Glomerular visceral epithelial cell (primary cell): ENCODE measurements around the gene SNORC.
"Not testable (repeated sequence)": the region's sequence is repeated elsewhere in the genome, so short reads cannot be mapped to it uniquely, and the experiment has no call there.

Source experiments
- DNase-seq: peaks from one replicate; pipeline ENCODE4 v3.0.0-alpha.2; 2016; ENCODE audit errors: extremely low spot score

SNORC gene

DNA sequence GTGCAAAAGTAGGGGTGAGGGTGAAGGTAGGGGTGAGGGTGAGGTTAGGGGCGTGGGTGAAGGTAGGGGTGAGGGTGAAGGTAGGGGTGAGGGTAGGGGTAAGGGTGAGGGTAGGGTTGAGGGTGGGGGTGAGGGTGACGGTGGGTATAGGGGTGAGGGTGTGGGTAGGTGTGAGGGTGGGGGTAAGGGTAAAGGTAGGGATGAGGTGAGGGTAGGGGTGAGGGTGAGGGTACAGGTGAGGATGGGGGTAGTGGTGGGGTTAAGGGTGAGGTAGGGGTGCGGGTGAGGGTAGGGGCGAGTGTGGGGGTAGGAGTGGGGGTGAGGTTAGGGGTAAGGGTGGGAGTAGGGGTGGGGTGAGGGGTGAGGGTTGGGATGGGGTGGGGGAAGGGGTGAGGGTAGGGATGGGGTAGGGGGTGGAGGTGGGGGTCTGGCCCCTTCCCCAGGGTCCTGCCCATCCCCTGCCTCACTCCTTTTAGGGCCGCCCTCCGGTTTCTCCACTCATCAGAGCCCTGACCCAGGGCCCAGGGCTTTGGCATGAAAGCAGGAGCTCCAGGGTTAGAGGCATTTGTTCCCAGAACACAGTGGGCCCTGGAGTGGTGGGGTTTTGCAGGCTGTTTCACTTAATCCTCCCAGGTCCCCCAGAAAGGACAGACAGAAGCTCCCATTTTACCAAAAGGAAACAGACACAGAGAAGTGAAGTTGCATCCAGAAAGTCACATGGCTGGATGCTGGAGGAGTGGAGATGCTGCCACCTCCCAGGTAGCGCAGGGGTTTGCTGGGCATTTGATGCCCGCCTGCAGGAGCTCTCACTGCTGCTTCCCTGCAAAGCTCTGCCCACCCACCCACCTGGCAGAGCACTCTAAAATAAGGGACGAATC lies 26.9 kb downstream of the SNORC start:
- no peak for DNase-seq

DNA sequence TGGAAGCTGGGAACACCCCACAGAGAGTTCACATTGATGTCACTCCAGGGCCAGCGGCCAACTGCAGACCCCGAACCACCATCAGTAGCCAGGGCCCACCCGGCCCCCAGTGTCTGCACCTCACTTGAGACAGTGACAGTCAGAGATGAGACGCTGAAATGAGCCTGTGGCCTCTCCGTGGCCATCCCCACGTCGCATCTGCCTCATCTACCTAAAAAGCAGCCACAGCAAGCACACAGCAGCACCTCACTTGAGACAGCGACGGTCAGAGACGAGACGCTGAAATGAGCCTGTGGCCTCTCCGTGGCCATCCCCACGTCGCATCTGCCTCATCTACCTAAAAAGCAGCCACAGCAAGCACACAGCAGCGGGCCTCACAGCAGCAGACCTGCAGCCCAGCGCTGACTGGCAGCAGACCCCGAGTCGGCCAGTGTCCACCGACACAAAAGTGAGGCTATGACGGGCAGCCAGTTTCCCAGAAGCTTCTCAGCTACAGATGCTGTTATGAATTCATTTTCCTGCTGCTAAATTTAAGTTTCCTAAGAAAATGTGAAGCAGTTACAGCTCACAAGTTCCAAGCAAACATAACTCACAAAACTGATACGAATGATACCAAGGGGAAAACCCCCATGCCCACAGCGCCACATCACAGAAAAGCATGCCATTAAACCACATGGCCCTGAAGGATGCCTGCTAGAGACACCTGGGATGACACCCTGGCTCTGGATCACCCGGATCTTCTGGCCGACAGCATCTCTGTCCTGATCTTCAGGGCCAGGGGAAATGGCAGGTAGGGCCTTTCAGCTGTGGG lies 27.7 kb downstream of the SNORC start:
- no peak for DNase-seq

DNA sequence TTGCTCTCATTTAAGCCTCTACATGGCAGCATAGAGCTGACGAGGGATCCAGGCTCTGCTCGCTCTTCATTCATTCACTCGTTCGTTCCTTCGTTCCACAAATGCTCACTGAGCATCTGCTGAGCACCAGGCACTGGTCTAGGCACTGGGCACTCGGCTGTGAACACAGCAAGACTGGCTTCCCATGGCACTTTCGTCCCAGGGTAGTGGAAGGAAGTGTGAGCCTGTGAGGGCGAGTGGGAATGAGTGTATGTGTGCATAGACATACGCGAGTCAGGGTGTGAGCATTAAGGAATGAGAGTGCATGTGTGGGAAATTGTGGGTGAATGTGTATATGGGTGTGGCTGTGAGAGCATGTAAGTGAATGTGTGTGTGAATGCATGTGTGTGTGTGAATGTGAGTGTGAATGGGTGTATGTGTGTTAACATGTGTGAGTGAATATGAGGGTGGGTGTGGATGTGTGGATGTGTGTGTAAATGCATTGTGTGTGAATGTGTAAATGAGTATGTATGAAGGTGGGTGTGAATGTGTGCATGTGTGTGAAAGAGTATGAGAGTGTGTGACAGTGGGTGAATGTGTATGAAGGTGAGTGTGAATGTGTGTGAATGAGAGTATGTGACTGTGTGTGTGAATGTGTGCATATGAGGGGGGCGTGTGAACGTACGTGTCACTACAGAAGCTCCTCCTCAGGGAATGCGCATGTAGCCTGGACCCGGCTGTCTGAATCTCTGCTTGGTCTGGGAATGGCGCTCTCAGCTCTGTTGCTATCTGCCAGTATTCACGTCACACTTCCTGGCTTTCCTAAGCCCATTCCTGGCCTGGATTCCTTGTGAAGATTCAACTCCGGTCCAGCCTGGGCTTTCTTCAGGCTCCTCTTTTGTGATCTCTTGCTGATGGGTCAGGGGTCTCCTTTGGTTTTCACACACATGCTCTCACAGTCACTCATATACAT lies 28.8 kb downstream of the SNORC start:
- no peak for DNase-seq

DNA sequence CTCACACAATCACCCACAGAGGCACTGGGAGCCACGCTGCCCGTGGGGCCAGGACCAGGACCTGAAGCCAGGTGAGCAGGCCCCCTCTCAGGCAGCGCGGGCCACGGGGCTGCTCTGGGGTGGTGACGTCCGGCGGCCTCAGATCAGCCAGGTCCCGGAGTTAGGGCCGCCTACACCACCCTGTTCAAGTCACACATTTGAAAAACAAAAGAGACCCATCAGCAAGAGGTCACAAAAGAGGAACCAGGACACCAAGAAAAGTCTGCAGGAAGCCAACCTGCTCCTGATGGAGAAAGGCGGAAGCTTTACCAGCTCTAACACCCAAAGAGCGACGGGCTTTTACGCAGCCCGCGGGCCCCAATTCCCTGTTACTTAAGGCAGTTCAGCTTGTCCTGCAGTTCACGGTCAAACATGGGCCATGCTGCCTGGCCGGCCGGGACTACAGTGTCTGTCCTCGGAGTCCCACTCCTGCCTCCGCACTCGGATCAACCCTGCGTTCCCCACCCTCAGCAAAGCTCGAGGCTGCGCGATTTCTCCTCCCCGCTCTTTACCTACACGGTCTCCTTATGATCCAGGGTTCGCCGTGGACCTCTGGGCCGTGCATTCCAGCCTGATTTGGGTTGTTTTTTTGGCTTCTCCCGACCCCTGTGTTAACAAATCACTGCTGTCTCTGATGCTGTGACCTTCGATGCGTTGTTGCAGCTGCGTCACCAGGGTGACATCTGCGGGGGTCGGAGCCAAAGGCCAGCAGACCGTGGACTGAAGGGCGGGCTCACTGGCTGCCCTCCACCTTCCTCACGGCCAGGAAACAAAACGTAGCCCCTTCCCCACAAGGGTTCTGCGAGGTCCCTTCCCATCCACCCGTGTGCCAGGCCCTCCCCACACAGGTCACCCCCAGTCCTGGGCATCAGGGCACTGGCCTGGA lies 31.0 kb downstream of the SNORC start:
- no peak for DNase-seq

DNA sequence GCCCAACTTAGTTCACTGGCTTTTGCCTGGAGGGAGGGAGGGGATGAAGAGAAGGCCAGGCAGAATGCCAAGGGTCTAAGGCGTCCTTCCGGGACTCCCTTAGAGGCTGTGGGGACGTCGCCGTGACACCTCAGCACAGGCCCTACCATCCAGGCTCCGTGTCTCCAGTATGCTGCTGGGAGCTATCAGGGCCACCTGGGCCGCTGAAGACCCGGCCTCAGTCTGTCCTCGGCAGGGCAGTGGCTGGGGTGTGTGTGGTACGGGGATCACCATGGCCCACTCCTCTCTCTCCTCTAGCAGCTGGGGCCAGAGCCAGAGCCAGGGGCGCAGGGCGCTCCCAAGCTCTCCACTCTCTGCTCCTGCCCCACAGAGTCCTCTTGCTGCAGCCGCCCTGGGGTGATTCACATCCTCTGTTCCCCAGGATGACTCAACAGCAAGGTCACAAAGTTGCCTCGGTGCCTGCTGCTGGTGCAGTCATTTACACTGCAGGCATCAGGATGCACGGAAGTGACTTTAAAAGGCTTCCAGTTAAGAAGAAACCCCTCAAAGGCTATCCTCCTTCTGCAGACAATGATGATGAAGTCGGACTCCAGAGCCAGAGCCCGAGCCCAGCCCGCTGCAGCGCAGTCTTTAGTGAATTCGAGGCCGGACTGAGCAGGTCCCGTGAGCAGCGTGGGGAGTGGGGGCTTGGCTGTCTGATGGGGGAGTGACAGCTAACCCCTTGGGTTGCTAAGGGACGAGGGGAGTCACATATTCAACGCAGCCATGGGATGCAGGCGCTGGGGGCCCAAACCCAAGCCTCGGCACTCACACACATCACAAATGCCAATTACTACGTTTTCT lies 31.9 kb downstream of the SNORC start:
- DNase-seq = peak; percentile 87

DNA sequence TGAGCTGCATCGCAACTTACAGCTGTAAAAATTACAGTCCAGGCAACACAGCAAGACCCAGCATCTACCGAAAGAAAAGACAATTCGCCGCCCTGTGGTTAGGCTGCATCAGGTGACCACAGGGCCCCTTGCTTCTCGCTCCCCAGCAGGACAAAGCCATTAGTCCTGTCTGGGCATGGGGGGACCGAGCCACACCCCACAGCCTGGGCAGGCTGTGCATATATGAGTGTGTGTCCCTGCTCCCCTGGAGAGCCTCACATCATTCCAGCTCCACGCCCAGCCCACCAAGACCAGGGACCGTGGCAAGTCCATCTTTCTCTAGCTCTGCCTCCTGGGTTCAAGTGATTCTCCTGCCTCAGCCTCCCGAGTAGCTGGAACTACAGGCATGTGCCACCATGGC lies 33.9 kb downstream of the SNORC start:
- DNase-seq = no peak

DNA sequence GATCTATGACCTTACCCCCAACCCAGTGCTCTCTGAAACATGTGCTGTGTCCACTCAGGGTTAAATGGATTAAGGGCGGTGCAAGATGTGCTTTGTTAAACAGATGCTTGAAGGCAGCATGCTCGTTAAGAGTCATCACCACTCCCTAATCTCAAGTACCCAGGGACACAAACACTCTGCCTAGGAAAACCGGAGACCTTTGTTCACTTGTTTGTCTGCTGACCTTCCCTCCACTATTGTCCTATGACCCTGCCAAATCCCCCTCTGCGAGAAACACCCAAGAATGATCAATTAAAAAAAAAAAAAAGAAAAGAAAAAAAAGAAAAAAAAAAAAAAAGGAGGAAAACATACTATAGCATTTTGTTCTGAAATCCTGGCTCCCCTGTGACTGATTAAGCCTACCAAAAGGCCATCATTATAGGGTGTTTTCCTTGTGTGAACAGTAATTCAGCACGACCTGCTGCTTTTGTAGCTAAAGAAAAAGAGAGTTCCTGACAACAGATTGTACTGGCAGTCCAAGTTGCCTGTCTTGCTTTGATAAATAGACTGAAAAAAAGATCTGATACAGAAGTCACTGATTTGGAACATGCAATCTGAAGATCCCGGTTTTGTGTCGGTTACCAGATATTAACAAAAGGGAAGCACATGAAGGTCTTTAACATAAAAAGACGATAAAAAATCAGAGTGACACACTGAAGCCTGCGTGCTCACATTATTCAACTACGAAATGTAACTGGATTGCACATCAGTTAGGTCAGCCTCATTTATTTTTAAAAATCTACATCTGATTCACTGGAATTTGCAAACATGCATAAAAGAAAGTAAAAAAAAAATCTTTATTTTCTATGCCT lies 37.0 kb downstream of the SNORC start:
- not testable (repeated sequence) for DNase-seq

- DNase-seq = not testable (repeated sequence)
Measured at GRCh38 chr2:232907718-232908085, 37.6 kb downstream of the SNORC start.

DNA sequence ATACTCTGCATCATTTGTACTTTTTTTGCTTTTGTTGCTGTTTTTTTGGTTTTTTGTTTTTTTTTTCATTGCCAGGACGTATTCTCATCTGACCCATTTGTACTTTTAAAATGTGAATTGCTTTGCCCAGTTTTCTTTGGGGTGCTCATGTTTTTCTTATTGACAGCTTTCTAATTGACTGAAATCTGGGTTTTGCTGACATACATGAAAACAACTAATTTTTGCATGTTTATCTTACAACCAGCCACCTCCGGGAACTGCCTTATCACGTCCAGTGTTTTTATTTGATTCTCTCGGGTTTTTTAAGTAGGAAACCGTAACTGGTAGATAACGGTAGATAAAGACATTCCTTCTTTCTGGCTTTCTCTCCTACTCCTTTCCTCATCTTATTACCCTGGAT lies 38.6 kb downstream of the SNORC start:
- no peak for DNase-seq

DNA sequence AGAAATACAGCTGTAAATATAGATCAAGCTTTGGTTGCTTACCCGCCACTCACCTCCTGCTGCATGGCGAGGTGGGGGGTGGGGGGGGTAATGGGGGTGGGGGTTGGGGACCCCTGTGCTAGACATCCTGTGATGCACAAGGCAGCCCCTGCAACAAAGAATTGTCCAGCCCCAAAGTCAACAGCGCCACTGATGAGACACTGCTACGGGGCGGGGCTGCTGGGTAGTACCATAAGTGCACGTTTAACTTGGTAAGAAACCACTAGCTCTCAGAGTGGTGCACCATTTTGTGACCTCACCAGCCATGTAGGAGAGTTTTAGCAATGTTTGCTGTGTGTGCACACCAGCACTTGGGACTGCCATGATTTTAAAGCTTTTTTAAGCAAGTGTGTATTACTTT lies 40.3 kb downstream of the SNORC start:
- DNase-seq = no peak

- no peak for DNase-seq
Measured at GRCh38 chr2:232911712-232912277, 41.7 kb downstream of the SNORC start.

DNA sequence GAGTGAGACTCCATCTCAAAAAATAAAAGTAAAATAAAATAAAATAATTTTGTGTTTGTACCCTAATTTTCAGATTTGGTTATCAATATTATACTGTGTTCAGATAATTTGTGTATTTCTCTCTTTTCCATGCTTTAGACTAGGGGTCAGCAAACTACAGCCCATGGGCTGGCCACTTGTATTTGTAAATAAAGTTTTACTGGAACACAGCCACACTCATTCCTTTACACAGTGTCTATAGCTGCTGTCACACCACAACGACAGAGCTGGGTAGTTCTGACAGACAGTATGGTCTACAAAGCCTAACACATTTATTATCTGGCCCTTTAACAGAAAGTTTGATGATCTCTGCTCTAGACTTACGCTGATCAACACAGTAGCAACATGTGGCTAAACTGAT lies 43.8 kb downstream of the SNORC start:
- no peak for DNase-seq

- no peak for DNase-seq
Measured at GRCh38 chr2:232919141-232919540, 49.1 kb downstream of the SNORC start.

GRCh38 chr2:232920055-232920454 lies 50.0 kb downstream of the SNORC start:
- DNase-seq = no peak

- no peak for DNase-seq
Measured at GRCh38 chr2:232920760-232921159, 50.7 kb downstream of the SNORC start.

- DNase-seq = no peak
Measured at GRCh38 chr2:232924433-232924832, 54.4 kb downstream of the SNORC start.

- no peak for DNase-seq
Measured at GRCh38 chr2:232925153-232925820, 55.2 kb downstream of the SNORC start.

- no peak for DNase-seq
Measured at GRCh38 chr2:232925821-232926156, 55.7 kb downstream of the SNORC start.
